Neural cell (in vitro differentiated cells): Measurements from ENCODE around the gene TRIM9. TPM values are rescaled to one million over a fixed set of nuclear protein-coding genes. Genes with fewer than 3 reads are reported as not detected.

Experiments used
- H2AFZ ChIP-seq: fragments of 200-600, 300-800 bp; sonication (generic), shearing (Covaris generic); 2 replicates; pipeline ENCODE4 v1.6.0; 2014; ENCODE audit warnings: low read depth, mild to moderate bottlenecking, antibody characterized with exemption, low read length, moderate library complexity
- H3F3A ChIP-seq: fragments of 200-600 bp; shearing (Covaris generic); 2 replicates; pipeline ENCODE4 v1.6.1; 2016; ENCODE audit warnings: mild to moderate bottlenecking, moderate library complexity, mixed read lengths, antibody characterized with exemption, low read length; ENCODE audit not compliant: insufficient read depth, poor library complexity, severe bottlenecking
- H3K27ac ChIP-seq: fragments of 200-600, 300-800 bp; sonication (generic), shearing (Covaris generic); 2 replicates; pipeline ENCODE4 v1.5.1; 2014; ENCODE audit warnings: mild to moderate bottlenecking, low read length, moderate library complexity
- H3K27me3 ChIP-seq: fragments of 300-800, 200-600 bp; sonication (generic), shearing (Covaris generic); 2 replicates; pipeline ENCODE4 v1.6.0; 2014; ENCODE audit warnings: mild to moderate bottlenecking, low read depth, low read length, moderate library complexity; ENCODE audit not compliant: insufficient read depth
- H3K36me3 ChIP-seq: fragments of 300-800, 200-600 bp; sonication (generic), shearing (Covaris generic); 2 replicates; pipeline ENCODE4 v1.5.1; 2014; ENCODE audit warnings: mild to moderate bottlenecking, antibody characterized with exemption, low read length, moderate library complexity; ENCODE audit not compliant: insufficient read depth
- H3K4me2 ChIP-seq: fragments of 300-800, 200-600 bp; sonication (generic), shearing (Covaris generic); 2 replicates; pipeline ENCODE4 v1.6.0; 2014; ENCODE audit warnings: mild to moderate bottlenecking, low read length
- H3K4me3 ChIP-seq: fragments of 300-800, 200-600 bp; sonication (generic), shearing (Covaris generic); 2 replicates; pipeline ENCODE4 v1.5.1; 2014; ENCODE audit warnings: mild to moderate bottlenecking, low read length, moderate library complexity
- H3K79me2 ChIP-seq: fragments of 200-600 bp; shearing (Covaris generic); replicated peaks from 2 replicates; pipeline ENCODE4 v1.6.0; 2014; ENCODE audit warnings: mild to moderate bottlenecking, low read length, moderate library complexity; ENCODE audit not compliant: insufficient read depth
- H3K9ac ChIP-seq: fragments of 300-800, 200-600 bp; sonication (generic), shearing (Covaris generic); 2 replicates; pipeline ENCODE4 v1.6.1; 2016; ENCODE audit warnings: mild to moderate bottlenecking, low read length, mixed read lengths
- H3K9me2 ChIP-seq: fragments of 200-600 bp; shearing (Covaris generic); 2 replicates; pipeline ENCODE4 v1.6.1; 2016; ENCODE audit warnings: mild to moderate bottlenecking, low read length, mixed read lengths; ENCODE audit not compliant: insufficient read depth
- H3K9me3 ChIP-seq: fragments of 200-600, 300-800 bp; sonication (generic), shearing (Covaris generic); 2 replicates; pipeline ENCODE4 v1.6.1; 2016; ENCODE audit warnings: mild to moderate bottlenecking, mixed run types, low read length, moderate library complexity, mixed read lengths
- H4K20me1 ChIP-seq: fragments of 200-600 bp; shearing (Covaris generic); 2 replicates; pipeline ENCODE4 v1.6.1; 2016; ENCODE audit warnings: mild to moderate bottlenecking, mixed run types; ENCODE audit not compliant: insufficient read depth
- EP300 ChIP-seq: fragments of 450-650 bp; conservative IDR thresholded peaks from 2 replicates; pipeline ENCODE4 v1.6.1; 2014; ENCODE audit warnings: antibody characterized with exemption, mild to moderate bottlenecking, moderate library complexity; ENCODE audit not compliant: poor library complexity, severe bottlenecking
- EZH2 ChIP-seq: fragments of 200-600, 300-800 bp; shearing (Covaris generic), sonication (generic); IDR thresholded peaks from 2 replicates; pipeline ENCODE4 v1.6.1; 2014; ENCODE audit warnings: antibody characterized with exemption, low read length, borderline replicate concordance, mild to moderate bottlenecking; ENCODE audit not compliant: insufficient read depth, poor library complexity, severe bottlenecking
- MXI1 ChIP-seq: fragments of 450-650 bp; conservative IDR thresholded peaks from 2 replicates; pipeline ENCODE4 v1.6.1; 2014; ENCODE audit warnings: antibody characterized with exemption, mild to moderate bottlenecking; ENCODE audit not compliant: poor library complexity, severe bottlenecking
- POLR2AphosphoS5 ChIP-seq: IDR thresholded peaks from 2 replicates; pipeline ENCODE4 v1.6.1; 2012
- RAD21 ChIP-seq: fragments of 450-650 bp; conservative IDR thresholded peaks from 2 replicates; pipeline ENCODE4 v1.6.1; 2014; ENCODE audit warnings: antibody characterized with exemption, mild to moderate bottlenecking, moderate library complexity
- SMC3 ChIP-seq: fragments of 450-650 bp; conservative IDR thresholded peaks from 2 replicates; pipeline ENCODE4 v1.6.1; 2014; ENCODE audit warnings: antibody characterized with exemption, mild to moderate bottlenecking, moderate library complexity; ENCODE audit not compliant: poor library complexity
- TAF1 ChIP-seq: IDR thresholded peaks from 2 replicates; pipeline ENCODE4 v1.6.1; 2012; ENCODE audit warnings: low read depth
- polyA plus RNA-seq: library from polyadenylated mRNA; depleted of rRNA; stranded (reverse); fragments of >200 nt; gene quantifications from 2 replicates; pipeline ENCODE4 v1.2.3, GENCODE V29; 2014
- TF ChIP-seq, protein P1 (sequence below): IDR thresholded peaks from 2 replicates; pipeline ENCODE4 v1.6.1; 2012; ENCODE audit warnings: borderline replicate concordance
- TF ChIP-seq, protein P2 (sequence below): fragments of 450-650 bp; IDR thresholded peaks from 2 replicates; pipeline ENCODE4 v1.5.1; 2014; ENCODE audit warnings: antibody characterized with exemption, mild to moderate bottlenecking, moderate library complexity; ENCODE audit not compliant: poor library complexity, severe bottlenecking

TRIM9 gene
- polyA plus RNA-seq, 1 donor from 2014 or later = 15.9 TPM

DNA sequence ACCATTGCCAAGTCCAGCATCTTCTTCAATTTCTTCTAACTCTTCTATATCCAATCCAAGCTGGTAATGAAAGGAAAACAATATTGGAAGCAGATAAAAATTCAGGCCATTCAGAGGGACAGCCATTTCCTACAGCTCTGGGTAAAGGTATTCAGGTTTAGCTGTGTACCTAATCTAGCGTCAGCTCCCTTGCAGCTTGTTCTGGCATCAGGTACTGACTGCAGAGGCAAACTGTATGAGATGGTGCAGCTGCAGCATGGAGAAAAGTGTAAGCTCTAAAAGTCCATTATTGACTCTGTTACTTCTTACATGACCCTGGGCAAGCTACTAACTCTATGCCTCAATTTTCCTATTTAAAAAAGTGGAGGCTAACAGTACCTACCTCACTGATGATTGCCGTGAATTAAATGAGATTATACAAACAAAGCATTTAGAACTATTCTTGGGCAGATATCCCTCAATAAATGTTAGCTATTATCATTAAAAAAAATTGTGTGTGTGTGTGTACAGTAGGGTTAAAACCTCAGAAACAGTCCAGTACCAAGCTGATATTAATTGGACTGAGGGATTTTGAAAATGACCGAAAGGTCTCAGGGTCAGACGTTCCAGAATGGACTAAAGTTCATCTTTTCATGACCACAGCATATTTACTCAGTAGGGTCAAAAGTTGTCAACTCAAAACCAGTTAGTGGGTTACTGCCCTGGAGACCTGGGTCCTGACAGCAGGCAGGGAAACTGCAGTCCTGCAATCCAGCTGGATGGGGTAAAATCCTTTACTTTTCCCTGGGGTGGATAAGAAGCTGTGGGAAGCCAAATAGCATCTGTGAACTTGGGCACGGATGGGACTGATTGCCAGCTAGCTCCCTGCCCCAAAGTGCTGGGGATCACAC is 159.5 kb downstream of the TRIM9 start:
- Histone ChIP-seq H3F3A (no peaks in the 10 kb centered on the region), H3K36me3 (no peaks in the 10 kb centered on the region), H3K9me3 (no peaks in the 10 kb centered on the region), H2AFZ (no peak overlapping the region), H4K20me1 (no peaks in the 10 kb centered on the region), H3K9ac (no peak overlapping the region), H3K27me3 (no peaks in the 10 kb centered on the region), H3K27ac (no peak overlapping the region), H3K4me3 (no peak overlapping the region), H3K79me2 (no peaks in the 10 kb centered on the region), H3K4me2 (no peak overlapping the region), H3K9me2 (no peaks in the 10 kb centered on the region)
- TF ChIP-seq TAF1 = no peak
- TF ChIP-seq POLR2AphosphoS5 = no peak
- TF ChIP-seq EZH2 = no peak
- no peak for TF ChIP-seq RAD21
- no peak for TF ChIP-seq MXI1
- TF ChIP-seq SMC3 = no peak
- no peak for TF ChIP-seq EP300
- TF ChIP-seq, protein P1, sequence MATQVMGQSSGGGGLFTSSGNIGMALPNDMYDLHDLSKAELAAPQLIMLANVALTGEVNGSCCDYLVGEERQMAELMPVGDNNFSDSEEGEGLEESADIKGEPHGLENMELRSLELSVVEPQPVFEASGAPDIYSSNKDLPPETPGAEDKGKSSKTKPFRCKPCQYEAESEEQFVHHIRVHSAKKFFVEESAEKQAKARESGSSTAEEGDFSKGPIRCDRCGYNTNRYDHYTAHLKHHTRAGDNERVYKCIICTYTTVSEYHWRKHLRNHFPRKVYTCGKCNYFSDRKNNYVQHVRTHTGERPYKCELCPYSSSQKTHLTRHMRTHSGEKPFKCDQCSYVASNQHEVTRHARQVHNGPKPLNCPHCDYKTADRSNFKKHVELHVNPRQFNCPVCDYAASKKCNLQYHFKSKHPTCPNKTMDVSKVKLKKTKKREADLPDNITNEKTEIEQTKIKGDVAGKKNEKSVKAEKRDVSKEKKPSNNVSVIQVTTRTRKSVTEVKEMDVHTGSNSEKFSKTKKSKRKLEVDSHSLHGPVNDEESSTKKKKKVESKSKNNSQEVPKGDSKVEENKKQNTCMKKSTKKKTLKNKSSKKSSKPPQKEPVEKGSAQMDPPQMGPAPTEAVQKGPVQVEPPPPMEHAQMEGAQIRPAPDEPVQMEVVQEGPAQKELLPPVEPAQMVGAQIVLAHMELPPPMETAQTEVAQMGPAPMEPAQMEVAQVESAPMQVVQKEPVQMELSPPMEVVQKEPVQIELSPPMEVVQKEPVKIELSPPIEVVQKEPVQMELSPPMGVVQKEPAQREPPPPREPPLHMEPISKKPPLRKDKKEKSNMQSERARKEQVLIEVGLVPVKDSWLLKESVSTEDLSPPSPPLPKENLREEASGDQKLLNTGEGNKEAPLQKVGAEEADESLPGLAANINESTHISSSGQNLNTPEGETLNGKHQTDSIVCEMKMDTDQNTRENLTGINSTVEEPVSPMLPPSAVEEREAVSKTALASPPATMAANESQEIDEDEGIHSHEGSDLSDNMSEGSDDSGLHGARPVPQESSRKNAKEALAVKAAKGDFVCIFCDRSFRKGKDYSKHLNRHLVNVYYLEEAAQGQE = no peak
- TF ChIP-seq, protein P2, sequence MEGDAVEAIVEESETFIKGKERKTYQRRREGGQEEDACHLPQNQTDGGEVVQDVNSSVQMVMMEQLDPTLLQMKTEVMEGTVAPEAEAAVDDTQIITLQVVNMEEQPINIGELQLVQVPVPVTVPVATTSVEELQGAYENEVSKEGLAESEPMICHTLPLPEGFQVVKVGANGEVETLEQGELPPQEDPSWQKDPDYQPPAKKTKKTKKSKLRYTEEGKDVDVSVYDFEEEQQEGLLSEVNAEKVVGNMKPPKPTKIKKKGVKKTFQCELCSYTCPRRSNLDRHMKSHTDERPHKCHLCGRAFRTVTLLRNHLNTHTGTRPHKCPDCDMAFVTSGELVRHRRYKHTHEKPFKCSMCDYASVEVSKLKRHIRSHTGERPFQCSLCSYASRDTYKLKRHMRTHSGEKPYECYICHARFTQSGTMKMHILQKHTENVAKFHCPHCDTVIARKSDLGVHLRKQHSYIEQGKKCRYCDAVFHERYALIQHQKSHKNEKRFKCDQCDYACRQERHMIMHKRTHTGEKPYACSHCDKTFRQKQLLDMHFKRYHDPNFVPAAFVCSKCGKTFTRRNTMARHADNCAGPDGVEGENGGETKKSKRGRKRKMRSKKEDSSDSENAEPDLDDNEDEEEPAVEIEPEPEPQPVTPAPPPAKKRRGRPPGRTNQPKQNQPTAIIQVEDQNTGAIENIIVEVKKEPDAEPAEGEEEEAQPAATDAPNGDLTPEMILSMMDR = no peak

DNA sequence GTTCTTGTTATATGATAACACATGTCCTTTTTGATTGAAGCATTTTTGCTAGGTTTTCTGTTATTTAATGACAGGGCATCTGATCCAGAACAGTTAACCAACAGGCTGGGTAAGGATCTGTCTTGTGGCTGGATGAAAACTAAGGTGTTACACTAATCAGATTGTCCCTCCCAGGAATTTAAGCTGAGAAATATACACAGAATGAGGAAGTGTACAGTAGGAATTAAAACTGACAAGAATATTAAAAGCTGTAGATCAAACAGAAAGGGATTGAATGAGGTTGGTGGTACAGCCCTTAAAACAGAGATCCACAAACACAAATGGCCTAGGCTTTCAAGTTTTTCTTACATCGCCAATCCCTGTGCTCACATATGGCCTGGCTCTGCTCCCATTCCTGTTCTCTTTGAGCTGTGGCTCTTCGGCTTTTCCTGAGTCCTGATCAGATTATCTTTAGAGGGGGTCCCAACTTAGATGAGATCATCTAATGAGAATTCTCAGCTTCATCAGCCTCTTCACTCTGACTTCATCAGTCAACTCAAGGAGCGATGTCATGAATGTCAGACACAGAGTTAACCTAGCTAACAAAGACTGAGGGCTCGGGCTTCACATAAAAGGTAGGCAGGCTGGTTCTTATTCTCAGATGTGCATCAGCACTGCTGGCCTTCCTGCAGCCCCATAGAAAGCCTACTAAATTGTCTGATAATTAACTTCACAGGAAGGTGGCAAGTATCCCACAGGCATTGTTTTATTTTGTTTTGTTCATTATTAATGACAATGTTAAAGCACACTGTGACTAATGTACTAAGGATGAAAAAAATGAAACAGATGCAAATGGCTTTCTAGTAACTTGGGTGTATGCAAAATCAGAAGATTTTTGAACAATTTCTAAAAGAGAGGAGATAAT is 162.1 kb downstream of the TRIM9 start:
- Histone ChIP-seq H3K4me2 (no peak overlapping the region), H3K4me3 (no peak overlapping the region), H3K36me3 (no peaks in the 10 kb centered on the region), H3K27me3 (no peaks in the 10 kb centered on the region), H3K9me3 (no peaks in the 10 kb centered on the region), H3K27ac (peak overlapping the region; percentile 2), H4K20me1 (no peaks in the 10 kb centered on the region), H3K79me2 (no peaks in the 10 kb centered on the region), H3F3A (no peaks in the 10 kb centered on the region), H2AFZ (peak overlapping the region; percentile 35), H3K9me2 (no peaks in the 10 kb centered on the region), H3K9ac (no peak overlapping the region)
- TF ChIP-seq POLR2AphosphoS5 (no peak), TAF1 (no peak), EP300 (no peak), MXI1 (no peak), SMC3 (no peak), RAD21 (no peak), EZH2 (no peak)
- TF ChIP-seq, protein P2 = no peak
- TF ChIP-seq, protein P1 = no peak
